K562 (cell line): ENCODE data around the gene BCO1. TPM values are rescaled to one million over a fixed set of nuclear protein-coding genes. Genes with fewer than 3 reads are reported as not detected.
A peak's percentile ranks its signal among the peaks of the same experiment; 100 is the strongest.

Source experiments
- ATAC-seq: fragments of 200-7000 bp; cut with Tn5 transposase; 3 replicates; pipeline ENCODE4 v1.9.1; 2020; ENCODE audit warnings: moderate library complexity
- BruUV-seq: library from RNA; stranded (reverse); fragments of 400-500 nt; replicated peaks from 2 replicates; lab custom pipeline; 2021; lab: Mats Ljungman, UMichigan
- CTCF ChIA-PET: fragments of 300-600 bp; formaldehyde crosslinking; extraction: SDS; loops from one replicate; lab custom pipeline; 2021; ENCODE audit warnings: low intra/inter-chr PET ratio; lab: Yijun Ruan, JAX
- POLR2A ChIA-PET: fragments of 300-600, 350-650 bp; sonication (Branson Sonifier 250); formaldehyde crosslinking; extraction: SDS; loops from one replicate; lab custom pipeline; 2021; ENCODE audit warnings: antibody characterized with exemption, inconsistent platforms; lab: Yijun Ruan, JAX
- DNase-seq, 4 experiments: peaks; one replicate each; pipeline versions ENCODE4 v3.0.0 to v3.0.0-alpha.2; 2011 to 2018; ENCODE audit warnings: low spot score in 3 of 4, mixed read lengths in 3 of 4; ENCODE audit errors: extremely low read depth in 1 of 4
- FAIRE-seq: peaks from 2 replicates; lab custom pipeline; 2011; peaks lifted over from hg19 to GRCh38; lab: Jason Lieb, UNC
- H2AFZ ChIP-seq: 2 replicates; pipeline ENCODE4 v1.6.0; 2011; ENCODE audit warnings: low read depth, low read length, control low read depth, inconsistent platforms
- H3K27ac ChIP-seq: fragments of 200-600 bp; 3 replicates; pipeline ENCODE4 v1.8.0; 2011; ENCODE audit warnings: low read depth, mild to moderate bottlenecking, control low read depth, inconsistent platforms, low read length, moderate library complexity, mixed read lengths; ENCODE audit errors: extremely low read depth
- H3K27me3 ChIP-seq, 2 experiments: fragments of 300-600 bp in 1 of 2; 2 replicates in 1 of 2; 3 replicates in 1 of 2; pipeline versions ENCODE4 v1.6.0 to v1.8.0; 2011; ENCODE audit warnings: inconsistent platforms in 2 of 2, low read length in 2 of 2, mild to moderate bottlenecking in 1 of 2, mixed read lengths in 1 of 2, moderate library complexity in 1 of 2; ENCODE audit not compliant: control insufficient read depth in 2 of 2, insufficient read depth in 2 of 2
- H3K36me3 ChIP-seq: fragments of 300-600 bp; 3 replicates; pipeline ENCODE4 v1.8.0; 2011; ENCODE audit warnings: mild to moderate bottlenecking, low read length, inconsistent platforms; ENCODE audit not compliant: control insufficient read depth, insufficient read depth
- H3K4me1 ChIP-seq, 2 experiments: fragments of 200-600 bp in 1 of 2; replicated peaks in 1 of 2; 2 replicates in 1 of 2; 3 replicates in 1 of 2; pipeline versions ENCODE4 v1.5.1 to v1.8.0; 2011; ENCODE audit warnings: inconsistent platforms in 2 of 2, low read length in 2 of 2, mild to moderate bottlenecking in 1 of 2, mixed read lengths in 1 of 2, moderate library complexity in 1 of 2; ENCODE audit not compliant: control insufficient read depth in 2 of 2, insufficient read depth in 2 of 2
- H3K4me2 ChIP-seq: 2 replicates; pipeline ENCODE4 v1.6.1; 2011; ENCODE audit warnings: low read length, control low read depth, inconsistent platforms, mixed read lengths; ENCODE audit not compliant: insufficient read depth
- H3K4me3 ChIP-seq: fragments of 200-600 bp; sonication (generic), shearing (Covaris generic); 2 replicates; pipeline ENCODE4 v1.5.1; 2016; ENCODE audit warnings: control low read depth, inconsistent platforms
- H3K79me2 ChIP-seq: fragments of 200-600 bp; 3 replicates; pipeline ENCODE4 v1.8.0; 2011; ENCODE audit warnings: low read length, inconsistent platforms; ENCODE audit not compliant: control insufficient read depth, insufficient read depth
- H3K9ac ChIP-seq, 2 experiments: 2 replicates each; pipeline versions ENCODE4 v1.6.0 to v1.6.1; 2011; ENCODE audit warnings: low read depth in 2 of 2, low read length in 2 of 2, control low read depth in 1 of 2, inconsistent platforms in 1 of 2, mild to moderate bottlenecking in 1 of 2, mixed read lengths in 1 of 2; ENCODE audit not compliant: insufficient read depth in 1 of 2
- H3K9me1 ChIP-seq: one replicate; pipeline ENCODE4 v1.6.0; 2011; ENCODE audit warnings: inconsistent platforms, mild to moderate bottlenecking, low read length, moderate library complexity; ENCODE audit not compliant: control insufficient read depth, insufficient read depth
- H3K9me3 ChIP-seq: replicated peaks from 2 replicates; pipeline ENCODE4 v1.5.1; 2011; ENCODE audit warnings: low read depth, low read length, inconsistent platforms; ENCODE audit not compliant: control insufficient read depth, insufficient read depth
- H4K20me1 ChIP-seq: replicated peaks from 2 replicates; pipeline ENCODE4 v1.6.1; 2011; ENCODE audit warnings: low read length, inconsistent platforms, mixed read lengths; ENCODE audit not compliant: control insufficient read depth, insufficient read depth
- CREM ChIP-seq: IDR thresholded peaks from 2 replicates; pipeline ENCODE4 v1.6.1; 2014; ENCODE audit warnings: antibody characterized with exemption, low read depth
- MCM5 ChIP-seq: fragments of 450-650 bp; IDR thresholded peaks from 2 replicates; pipeline ENCODE4 v1.6.1; 2016; ENCODE audit warnings: low read depth
- POLR2H ChIP-seq: IDR thresholded peaks from 2 replicates; pipeline ENCODE4 v1.6.1; 2016; ENCODE audit warnings: missing genetic modification characterization, low read depth, mild to moderate bottlenecking, control low read depth, missing compliant biosample characterization, moderate library complexity
- PURB ChIP-seq: sonication (generic); formaldehyde crosslinking; IDR thresholded peaks from 2 replicates; pipeline ENCODE4 v1.9.0; 2021; ENCODE audit warnings: low read depth, mild to moderate bottlenecking, missing genetic modification reagents
- ZBTB11 ChIP-seq, 3 experiments: fragments of 200-800 bp in 1 of 3; fragments of 250-450 bp in 1 of 3; fragments of 450-650 bp in 1 of 3; sonication (Bioruptor Pico) in 1 of 3; sonication (Bioruptor generic) in 1 of 3; formaldehyde crosslinking in 1 of 3; IDR thresholded peaks; 2 replicates each; pipeline versions ENCODE4 v1.6.1 to v1.8.0; 2016 to 2022; ENCODE audit warnings: mild to moderate bottlenecking in 2 of 3, missing genetic modification characterization in 2 of 3, missing compliant biosample characterization in 1 of 3, moderate library complexity in 1 of 3
- ZNF175 ChIP-seq: fragments of 200-800 bp; sonication (Bioruptor generic); IDR thresholded peaks from 2 replicates; pipeline ENCODE4 v1.6.1; 2016; ENCODE audit warnings: low read depth, mild to moderate bottlenecking, missing genetic modification characterization, missing compliant biosample characterization
- ZNF3 ChIP-seq: fragments of 250-450 bp; sonication (Bioruptor Pico); IDR thresholded peaks from 2 replicates; pipeline ENCODE4 v1.5.0; 2021; ENCODE audit warnings: mild to moderate bottlenecking, moderate library complexity
- WGBS: fragments of 100-300 bp; shearing (Covaris generic); methylation state at CpG from one replicate; pipeline ENCODE4 v1.1.6; 2016; ENCODE audit warnings: low coverage, mixed read lengths; ENCODE audit not compliant: insufficient coverage; ENCODE audit errors: missing lambda C conversion rate; 5-methylcytosine and 5-hydroxymethylcytosine counted together
- in situ Hi-C: fragments of 300-500 bp; cut with MboI; formaldehyde crosslinking; loops from 4 replicates; pipeline ENCODE4 v1.15.0; 2018; ENCODE audit warnings: inconsistent platforms, mixed read lengths
- intact Hi-C: fragments of 100-400 bp; cut with micrococcal nuclease; formaldehyde crosslinking; loops from 2 replicates; pipeline ENCODE4 v1.14.2; 2022
- polyA plus RNA-seq, 8 experiments: library from polyadenylated mRNA; depleted of rRNA in 4 of 8; stranded (reverse) in 5 of 8; unstranded in 3 of 8; fragments of >200 nt; fragmentation: Nextera tagmentation in 2 of 8; fragmentation: Illumina TruSeq in 1 of 8; extraction: Ambion mirVana in 2 of 8; extraction: Trizol in 1 of 8; gene quantifications; 2 replicates each; pipeline versions ENCODE4 v1.2.1 to v1.2.3, GENCODE V29; 2011 to 2014; ENCODE audit warnings: inconsistent platforms in 1 of 8, missing spikeins in 1 of 8
- total RNA-seq, 7 experiments: library from RNA; depleted of rRNA in 6 of 7; stranded (reverse); fragments of >200 nt in 6 of 7; fragmentation: Illumina TruSeq in 2 of 7; extraction: Trizol in 2 of 7; gene quantifications; 2 replicates each; pipeline versions ENCODE4 v1.2.1 to v1.2.3, GENCODE V29; 2011 to 2021; ENCODE audit warnings: low replicate concordance in 1 of 7

BCO1 gene
- total and polyA plus RNA-seq, 9 of the 15 experiments (the other 6 are each of a cell fraction or from before 2014, with no cell fraction given) = not detected

- Histone ChIP-seq H3K36me3 (peaks cover 12% of the 10 kb centered on the region), H2AFZ (no peak overlapping the region), H3K4me2 (no peak overlapping the region), H3K4me3 (no peak overlapping the region), H3K27me3 (no peaks in the 10 kb centered on the region), H3K4me1 (peaks cover 2 to 16% of the 10 kb centered on the region in 2 experiments; a peak in 3 of 5 replicates), H3K27ac (no peak overlapping the region), H3K9me1 (no peaks in the 10 kb centered on the region), H4K20me1 (peaks cover 13% of the 10 kb centered on the region), H3K9me3 (no peaks in the 10 kb centered on the region), H3K9ac (no peak overlapping the region), H3K79me2 (peaks cover 84% of the 10 kb centered on the region)
- DNase-seq = no peak
- 91% methylated on average over 2 of the region's 2 CpGs for WGBS
- TF ChIP-seq ZNF3 = no peak
- TF ChIP-seq ZBTB11 (CRISPR knock-in tag; IDR thresholded peaks at IDR 0.05) = no peak
- TF ChIP-seq ZNF175 (CRISPR knock-in tag) = no peak
- TF ChIP-seq PURB (CRISPR knock-in tag) = no peak
- TF ChIP-seq MCM5 = no peak
- TF ChIP-seq CREM = no peak
- peak; percentile 54; the same call in 1 of the 2 replicates for TF ChIP-seq POLR2H (tag)
- in situ Hi-C loops (no loop called here), intact Hi-C loops (no loop called here)
- no peak for ATAC-seq
- ChIA-PET CTCF (no interaction called here), POLR2A (interaction anchor here (0.6 kb wide), 1 partner anchor 57 kb away, joined by 4 read pairs; no protein-coding TSS in a partner anchor)
- no TSS peak for BruUV-seq
- no peak for FAIRE-seq
These were observed 82.5 kb downstream of the BCO1 start for GRCh38 chr16:81321039-81321438.
